ENCODE data around the gene MPL.
"Not testable (repeated sequence)": the region's sequence is repeated elsewhere in the genome, so short reads cannot be mapped to it uniquely, and the experiment has no call there.

The MPL gene

GRCh38 chr1:43377831-43378230 lies 40.2 kb downstream of the MPL start:
- no peak for DNase-seq (ENCODE audit: low read depth)

- DNase-seq (ENCODE audit: low read depth), result no peak
These were observed 41.9 kb downstream of the MPL start for GRCh38 chr1:43379476-43379875.

- no peak for DNase-seq (ENCODE audit: low read depth)
These were observed 44.0 kb downstream of the MPL start for GRCh38 chr1:43381612-43382011.

- DNase-seq (ENCODE audit: low read depth), result no peak
These were observed 44.6 kb downstream of the MPL start for GRCh38 chr1:43382027-43382779.

- DNase-seq (ENCODE audit: low read depth), result no peak
These were observed 45.8 kb downstream of the MPL start for GRCh38 chr1:43383449-43383848.

- DNase-seq (ENCODE audit: low read depth), result no peak
These were observed 49.1 kb downstream of the MPL start for GRCh38 chr1:43386676-43387075.

GRCh38 chr1:43387976-43388599 lies 50.5 kb downstream of the MPL start:
- no peak for DNase-seq (ENCODE audit: low read depth)

- no peak for DNase-seq (ENCODE audit: low read depth)
These were observed 51.0 kb downstream of the MPL start for GRCh38 chr1:43388613-43389012.

- DNase-seq (ENCODE audit: low read depth), result peak; percentile 89
These were observed 52.0 kb downstream of the MPL start, which contains the start of the genes MED8 and SZT2 for GRCh38 chr1:43389326-43390313. Gene MED8, minus strand, starts transcription at chr1:43389800. Its CDS starts 36 bp downstream, at chr1:43389764. Gene SZT2, plus strand, starts transcription at chr1:43389899. Its CDS starts 70 bp downstream, at chr1:43389969.

GRCh38 chr1:43392702-43393101 lies 55.1 kb downstream of the MPL start:
- no peak for DNase-seq (ENCODE audit: low read depth)

- DNase-seq (ENCODE audit: low read depth), result no peak
These were observed 57.9 kb downstream of the MPL start for GRCh38 chr1:43395523-43395922.

- no peak for DNase-seq (ENCODE audit: low read depth)
These were observed 58.4 kb downstream of the MPL start for GRCh38 chr1:43396059-43396458.

- no peak for DNase-seq (ENCODE audit: low read depth)
These were observed 60.6 kb downstream of the MPL start for GRCh38 chr1:43398227-43398626.

- DNase-seq (ENCODE audit: low read depth), result not testable (repeated sequence)
These were observed 62.8 kb downstream of the MPL start for GRCh38 chr1:43400441-43400840.

GRCh38 chr1:43402089-43402865 lies 64.7 kb downstream of the MPL start:
- no peak for DNase-seq (ENCODE audit: low read depth)
